ENCODE measurements around the gene STK36.

Gene STK36

GRCh38 chr2:218720048-218721041 is 48.5 kb downstream of the STK36 start:
- DNase-seq: no peak

DNA sequence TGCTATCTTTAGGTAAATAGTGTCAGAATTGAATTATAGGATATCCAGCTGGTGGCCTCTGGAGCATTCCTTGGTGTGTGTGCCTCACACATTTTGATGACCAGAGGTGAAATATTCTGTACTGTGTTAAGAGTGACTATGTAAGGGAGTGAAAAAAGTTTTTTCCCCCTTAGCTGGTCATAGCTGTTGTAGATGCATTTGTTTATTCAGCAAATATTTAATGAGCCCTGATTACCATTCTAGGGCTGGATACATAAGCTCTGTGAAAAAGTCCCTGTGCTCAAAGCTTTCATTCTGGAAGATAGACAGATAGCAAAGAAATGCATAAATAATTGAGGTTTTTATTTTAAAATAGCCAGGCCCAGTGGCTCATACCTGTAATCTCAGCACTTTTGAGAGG is 49.6 kb downstream of the STK36 start:
- DNase-seq: no peak

DNA sequence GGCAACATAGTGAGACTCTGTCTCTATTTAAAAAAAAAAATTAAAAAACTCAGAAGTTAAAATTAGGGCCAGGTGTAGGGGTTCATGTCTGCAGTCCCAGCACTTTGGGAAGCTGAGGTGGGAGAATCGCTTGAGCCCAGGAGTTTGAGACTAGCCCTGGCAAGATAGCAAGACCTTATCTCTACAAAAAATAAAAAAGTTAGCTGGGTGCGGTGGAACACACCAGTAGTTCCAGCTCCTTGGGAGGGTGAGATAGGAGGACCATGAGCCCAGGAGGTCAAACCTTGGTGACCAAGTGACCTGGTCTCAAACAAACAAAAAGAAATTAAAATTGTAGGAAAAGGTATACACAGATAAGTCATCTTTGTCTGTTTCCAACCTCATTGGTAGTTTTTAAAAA is 50.0 kb downstream of the STK36 start:
- peak; percentile 43 for DNase-seq

DNA sequence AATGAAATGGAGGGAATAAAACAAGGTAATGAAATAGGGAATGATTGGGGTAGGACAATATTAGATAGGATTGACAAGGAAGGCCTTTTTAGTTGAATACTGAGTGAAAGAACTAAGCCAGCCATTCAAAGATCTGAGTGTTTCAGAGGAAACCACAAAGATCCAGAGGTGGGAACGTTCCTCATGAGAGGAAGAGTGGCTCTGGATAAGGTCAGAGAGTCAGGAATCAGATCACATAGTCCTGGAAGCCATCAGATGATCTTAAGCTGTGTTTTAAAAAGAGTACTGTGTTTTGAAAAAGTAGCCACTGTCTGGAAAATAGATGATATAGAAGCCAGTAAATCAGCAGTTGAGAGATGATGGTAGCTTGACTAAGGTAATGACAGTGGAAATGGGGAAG is 50.5 kb downstream of the STK36 start:
- DNase-seq: peak; percentile 41

DNA sequence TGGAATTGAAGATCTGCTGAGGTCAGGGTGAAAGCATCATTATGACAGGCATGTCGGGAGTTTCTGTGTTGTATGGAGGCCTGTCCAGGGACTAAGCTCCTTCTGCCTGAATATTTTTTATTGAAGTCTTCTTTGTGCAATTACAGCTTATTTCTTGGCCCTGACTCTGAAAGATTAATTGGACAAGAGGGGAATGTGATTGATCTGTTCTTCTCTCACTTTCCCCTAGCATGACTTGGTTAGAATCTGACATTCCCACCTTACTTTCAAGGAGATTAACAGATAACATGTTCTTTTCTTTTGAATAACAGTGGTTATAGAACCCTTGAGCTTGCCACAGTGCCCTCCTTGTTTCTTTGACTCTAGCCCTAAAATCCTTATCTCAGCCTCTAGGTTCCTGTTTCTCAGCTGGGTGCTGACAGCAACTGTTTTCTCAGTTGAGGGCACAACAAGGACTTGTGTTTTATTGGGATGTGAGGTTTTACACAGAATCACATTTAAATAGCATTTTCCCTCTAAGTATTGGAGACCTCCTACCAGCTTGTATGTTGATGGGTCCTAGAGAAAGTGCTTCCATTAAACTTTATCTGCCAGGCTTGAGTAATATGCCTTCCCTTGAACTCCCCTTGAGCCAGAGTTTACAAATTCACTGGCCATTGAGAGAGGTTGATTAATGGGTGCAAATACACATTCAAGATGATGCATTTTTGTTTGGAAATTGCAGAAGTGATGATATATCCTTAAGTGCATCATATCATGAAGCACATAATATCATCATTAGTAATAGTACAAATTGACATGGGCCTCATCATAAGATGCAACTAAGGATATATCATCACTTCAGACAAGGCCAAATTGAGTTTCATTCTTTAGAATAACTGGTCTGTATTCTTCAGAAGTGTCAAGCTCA is 51.2 kb downstream of the STK36 start:
- peak; percentile 80 for DNase-seq

- DNase-seq: peak; percentile 12
Observed at GRCh38 chr2:218726004-218726574, 54.2 kb downstream of the STK36 start.

- peak; percentile 57 for DNase-seq
Observed at GRCh38 chr2:218727502-218728165, 55.7 kb downstream of the STK36 start.

GRCh38 chr2:218729640-218730039 is 57.8 kb downstream of the STK36 start:
- no peak for DNase-seq

- no peak for DNase-seq
Observed at GRCh38 chr2:218732052-218732760, 60.3 kb downstream of the STK36 start.

DNA sequence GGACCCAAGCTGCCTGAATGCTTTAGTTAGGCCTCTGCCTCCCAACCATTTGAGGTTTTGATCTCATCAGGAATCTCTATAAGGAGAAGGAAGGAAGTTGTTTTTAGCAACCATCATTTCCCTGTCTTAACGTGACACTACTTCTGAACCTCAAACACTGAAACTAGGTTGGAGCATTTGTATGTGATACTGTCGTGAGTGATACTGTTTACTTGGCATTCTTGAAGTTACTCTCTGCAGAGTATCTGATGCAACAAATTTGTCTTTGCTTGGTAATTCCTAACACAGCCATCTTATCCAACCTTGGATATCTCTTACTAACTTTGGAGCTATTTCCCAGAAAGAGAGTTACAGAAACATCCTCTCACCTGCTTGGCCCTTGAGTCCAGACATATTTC is 60.9 kb downstream of the STK36 start:
- DNase-seq: no peak

GRCh38 chr2:218733171-218734021 is 61.5 kb downstream of the STK36 start:
- peak; percentile 39 for DNase-seq

GRCh38 chr2:218734190-218734975 is 62.5 kb downstream of the STK36 start:
- DNase-seq: no peak

GRCh38 chr2:218736531-218736930 is 64.6 kb downstream of the STK36 start:
- no peak for DNase-seq

DNA sequence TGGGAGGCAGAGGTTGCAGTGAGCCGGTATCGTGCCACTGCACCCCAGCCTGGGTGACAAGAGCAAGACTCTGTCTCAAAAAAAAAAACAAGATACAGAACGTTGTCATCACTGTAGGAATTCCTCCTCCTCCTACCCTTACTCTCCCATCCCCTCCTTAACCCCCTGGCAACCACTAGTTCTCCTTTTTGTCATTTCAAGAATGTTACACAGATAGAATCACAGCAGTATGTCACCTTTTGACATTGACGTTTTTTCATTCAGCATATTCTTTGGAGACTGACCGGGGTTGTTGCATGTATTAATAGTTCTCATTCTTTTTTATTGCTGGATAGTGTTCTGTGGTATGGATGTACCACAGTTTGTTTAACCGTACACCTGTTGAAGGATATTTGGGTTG is 71.2 kb downstream of the STK36 start:
- peak; percentile 54 for DNase-seq

- DNase-seq: no peak
Observed at GRCh38 chr2:218744615-218745014, 72.7 kb downstream of the STK36 start.

GRCh38 chr2:218745160-218745558 is 73.3 kb downstream of the STK36 start:
- DNase-seq: peak; percentile 67

- no peak for DNase-seq
Observed at GRCh38 chr2:218745559-218746469, 73.9 kb downstream of the STK36 start.

DNA sequence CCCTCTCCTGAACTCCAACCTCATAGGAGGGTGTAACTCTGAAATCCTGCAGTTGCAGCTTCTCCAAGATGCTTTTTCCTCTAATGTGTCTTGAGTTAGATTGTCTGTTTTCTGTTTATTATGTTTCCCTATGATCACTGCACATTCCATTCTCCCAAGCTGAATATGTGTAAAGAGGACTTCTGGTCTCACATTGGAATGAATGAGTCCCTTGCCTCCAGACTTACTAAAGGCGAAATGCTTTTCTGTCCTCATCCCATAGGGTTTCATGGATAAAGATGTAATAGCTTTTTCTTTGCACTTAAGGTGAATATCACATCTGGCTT is 74.5 kb downstream of the STK36 start:
- DNase-seq: no peak

DNA sequence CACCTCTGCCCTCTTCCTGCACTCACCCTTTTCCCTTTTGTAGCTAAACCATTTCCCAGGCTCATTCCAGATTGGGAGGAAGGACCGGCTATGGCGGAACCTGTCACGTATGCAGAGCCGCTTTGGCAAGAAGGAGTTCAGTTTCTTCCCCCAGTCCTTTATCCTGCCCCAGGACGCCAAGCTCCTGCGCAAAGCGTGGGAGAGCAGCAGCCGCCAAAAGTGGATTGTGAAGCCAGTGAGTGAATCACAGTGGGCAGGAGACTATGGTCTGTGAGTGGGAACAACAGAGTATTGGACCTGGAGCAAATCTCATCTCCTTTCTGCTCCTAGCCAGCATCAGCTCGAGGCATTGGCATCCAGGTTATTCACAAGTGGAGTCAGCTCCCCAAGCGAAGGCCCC is 75.1 kb downstream of the STK36 start:
- no peak for DNase-seq

Measured in OCI-M1 (cell line).